Panc1 (cell line): ENCODE results near the gene TLE3. TPM values are rescaled to one million over a fixed set of nuclear protein-coding genes. Genes with fewer than 3 reads are reported as not detected.

Experiments used
- ATAC-seq: fragments of 200-7000 bp; cut with Tn5 transposase; 2 replicates; pipeline ENCODE4 v1.9.1; 2020; ENCODE audit warnings: mild to moderate bottlenecking, moderate library complexity
- BruUV-seq: library from RNA; stranded (reverse); fragments of 400-500 nt; replicated peaks from 2 replicates; lab custom pipeline; 2021; lab: Mats Ljungman, UMichigan
- CTCF ChIA-PET: fragments of 300-600 bp; sonication (Branson Sonifier 250); formaldehyde crosslinking; loops from one replicate; lab custom pipeline; 2022; ENCODE audit warnings: antibody characterized with exemption; lab: Charles Lee
- POLR2A ChIA-PET: fragments of 300-600 bp; sonication (Branson Sonifier 250); formaldehyde crosslinking; loops from one replicate; lab custom pipeline; 2022; ENCODE audit warnings: antibody characterized with exemption; lab: Charles Lee
- DNase-seq: peaks from one replicate; pipeline ENCODE4 v3.0.0-alpha.2; 2010; ENCODE audit warnings: low read depth, low spot score
- H3K27ac ChIP-seq: 2 replicates; pipeline ENCODE4 v1.5.1; 2011; ENCODE audit warnings: mild to moderate bottlenecking, low read length, inconsistent platforms
- H3K27me3 ChIP-seq: fragments of 200-500 bp; sonication (Bioruptor generic); 2 replicates; pipeline ENCODE4 v1.6.0; 2014; ENCODE audit warnings: low read length, inconsistent platforms; ENCODE audit not compliant: control insufficient read depth, insufficient read depth
- H3K36me3 ChIP-seq: fragments of 200-500 bp; sonication (Bioruptor generic); 2 replicates; pipeline ENCODE4 v1.5.1; 2014; ENCODE audit warnings: inconsistent platforms, mild to moderate bottlenecking, low read length, moderate library complexity; ENCODE audit not compliant: control insufficient read depth, insufficient read depth
- H3K4me1 ChIP-seq: 2 replicates; pipeline ENCODE4 v1.5.1; 2011; ENCODE audit warnings: inconsistent platforms, mild to moderate bottlenecking, low read length, moderate library complexity; ENCODE audit not compliant: control insufficient read depth, insufficient read depth
- H3K4me3 ChIP-seq, 2 experiments: 2 replicates each; pipeline ENCODE4 v1.5.1; 2011 to 2012; ENCODE audit warnings: low read depth in 2 of 2, low read length in 2 of 2, mild to moderate bottlenecking in 2 of 2, inconsistent platforms in 1 of 2, moderate library complexity in 1 of 2
- H3K9me3 ChIP-seq: fragments of 200-500 bp; sonication (Bioruptor generic); 2 replicates; pipeline ENCODE4 v1.5.1; 2014; ENCODE audit warnings: low read depth, mild to moderate bottlenecking, inconsistent platforms, low read length, moderate library complexity; ENCODE audit not compliant: control insufficient read depth, insufficient read depth
- POLR2AphosphoS5 ChIP-seq: IDR thresholded peaks from 2 replicates; pipeline ENCODE4 v1.6.1; 2012; ENCODE audit warnings: mild to moderate bottlenecking, low read depth, low read length, moderate library complexity
- REST ChIP-seq, 2 experiments: IDR thresholded peaks; 2 replicates each; pipeline ENCODE4 v1.6.1; 2011 to 2012; ENCODE audit warnings: low read depth in 2 of 2, control low read depth in 1 of 2, low read length in 1 of 2, mild to moderate bottlenecking in 1 of 2, moderate library complexity in 1 of 2; ENCODE audit not compliant: insufficient read depth in 1 of 2
- SIN3A ChIP-seq: IDR thresholded peaks from 2 replicates; pipeline ENCODE4 v1.6.1; 2012; ENCODE audit warnings: low read depth, mild to moderate bottlenecking, low read length, moderate library complexity, borderline replicate concordance; ENCODE audit not compliant: insufficient read depth
- TCF7L2 ChIP-seq: IDR thresholded peaks from 2 replicates; pipeline ENCODE4 v1.6.1; 2011; ENCODE audit warnings: mild to moderate bottlenecking, low read depth, low read length, inconsistent platforms
- in situ Hi-C: cut with HindIII; loops from 2 replicates; pipeline ENCODE4 v1.10.0; 2016; ENCODE audit warnings: low sequenced_read_pairs, low pct_unique_long_range_greater_than_20kb
- intact Hi-C: fragments of 100-400 bp; cut with micrococcal nuclease; formaldehyde crosslinking; loops from one replicate; pipeline ENCODE4 v1.10.0; 2022; ENCODE audit not compliant: unreplicated experiment
- total RNA-seq: library from RNA; stranded (reverse); gene quantifications from one replicate; pipeline ENCODE4 v1.2.1, GENCODE V29; 2021; ENCODE audit not compliant: unreplicated experiment
- TF ChIP-seq, protein P1 (sequence below): fragments of 450-650 bp; IDR thresholded peaks from 2 replicates; pipeline ENCODE4 v1.5.1; 2017; ENCODE audit warnings: mild to moderate bottlenecking

The TLE3 gene
- total RNA-seq, 1 experiment from 2014 or later, result 132 TPM

GRCh38 chr15:70032509-70032908 lies 65.2 kb downstream of the TLE3 start:
- CTCF ChIA-PET, result no interaction called here
- in situ Hi-C loops, result no loop called here
- ATAC-seq, result no peak
- no peak overlapping the region for H3K27ac ChIP-seq
- H3K4me1 ChIP-seq, result no peaks in the 10 kb centered on the region
- DNase-seq, result no peak
- H3K4me3 ChIP-seq, result no peak overlapping the region
- POLR2A ChIA-PET, result no interaction called here
- no peaks in the 10 kb centered on the region for H3K27me3 ChIP-seq
- H3K9me3 ChIP-seq, result no peaks in the 10 kb centered on the region
- no TSS peak for BruUV-seq
- H3K36me3 ChIP-seq, result no peaks in the 10 kb centered on the region
- intact Hi-C loops, result loop anchor here (10.0 kb wide), 1 partner anchor 58 kb away; no protein-coding TSS in a partner anchor
- TF ChIP-seq SIN3A (no peak), REST (IDR thresholded peaks at IDR 0.05; ENCODE audit: insufficient read depth in 1 of 2, low read depth in 2 of 2, low read length in 1 of 2) (no peak), TCF7L2 (no peak), POLR2AphosphoS5 (no peak)
- TF ChIP-seq, protein P1, sequence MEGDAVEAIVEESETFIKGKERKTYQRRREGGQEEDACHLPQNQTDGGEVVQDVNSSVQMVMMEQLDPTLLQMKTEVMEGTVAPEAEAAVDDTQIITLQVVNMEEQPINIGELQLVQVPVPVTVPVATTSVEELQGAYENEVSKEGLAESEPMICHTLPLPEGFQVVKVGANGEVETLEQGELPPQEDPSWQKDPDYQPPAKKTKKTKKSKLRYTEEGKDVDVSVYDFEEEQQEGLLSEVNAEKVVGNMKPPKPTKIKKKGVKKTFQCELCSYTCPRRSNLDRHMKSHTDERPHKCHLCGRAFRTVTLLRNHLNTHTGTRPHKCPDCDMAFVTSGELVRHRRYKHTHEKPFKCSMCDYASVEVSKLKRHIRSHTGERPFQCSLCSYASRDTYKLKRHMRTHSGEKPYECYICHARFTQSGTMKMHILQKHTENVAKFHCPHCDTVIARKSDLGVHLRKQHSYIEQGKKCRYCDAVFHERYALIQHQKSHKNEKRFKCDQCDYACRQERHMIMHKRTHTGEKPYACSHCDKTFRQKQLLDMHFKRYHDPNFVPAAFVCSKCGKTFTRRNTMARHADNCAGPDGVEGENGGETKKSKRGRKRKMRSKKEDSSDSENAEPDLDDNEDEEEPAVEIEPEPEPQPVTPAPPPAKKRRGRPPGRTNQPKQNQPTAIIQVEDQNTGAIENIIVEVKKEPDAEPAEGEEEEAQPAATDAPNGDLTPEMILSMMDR, result no peak

DNA sequence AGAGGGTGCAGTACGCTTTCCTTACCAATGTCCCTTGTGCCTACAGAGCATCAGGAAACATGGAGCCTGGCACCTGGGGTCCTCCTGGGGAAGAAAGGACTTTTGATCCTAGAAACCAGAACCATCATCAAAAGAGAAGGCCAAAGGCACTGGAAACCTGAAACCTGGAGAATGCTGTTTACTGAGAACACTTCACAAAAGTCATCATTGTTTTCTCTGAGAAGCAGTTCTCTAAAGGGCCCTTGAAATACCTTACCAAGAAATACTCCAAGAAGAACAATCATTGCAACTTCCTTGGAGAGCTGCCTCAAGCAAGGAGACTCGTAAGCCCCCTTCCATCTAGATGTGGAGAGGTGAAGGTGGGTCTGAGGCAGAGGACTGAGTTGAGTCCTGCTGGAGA lies 66.0 kb downstream of the TLE3 start:
- intact Hi-C loops, result loop anchor here (10.0 kb wide), 1 partner anchor 57 kb away; no protein-coding TSS in a partner anchor

More for the DNA sequence above, 66.0 kb downstream of the TLE3 start:
- ATAC-seq (no peak), DNase-seq (no peak)
- CTCF ChIA-PET, result no interaction called here
- H3K4me1 ChIP-seq, result no peaks in the 10 kb centered on the region
- no peak for TF ChIP-seq POLR2AphosphoS5
- no peak for TF ChIP-seq TCF7L2
- TF ChIP-seq SIN3A, result no peak
- TF ChIP-seq, protein P1, result no peak
- H3K27me3 ChIP-seq, result no peaks in the 10 kb centered on the region
- in situ Hi-C loops, result no loop called here
- no peaks in the 10 kb centered on the region for H3K36me3 ChIP-seq
- H3K4me3 ChIP-seq, result no peak overlapping the region
- POLR2A ChIA-PET, result no interaction called here
- no peak overlapping the region for H3K27ac ChIP-seq
- no TSS peak for BruUV-seq
- H3K9me3 ChIP-seq, result no peaks in the 10 kb centered on the region
